ENCODE measurements around the gene SPDYE1.
"Not testable (repeated sequence)": the region's sequence is repeated elsewhere in the genome, so short reads cannot be mapped to it uniquely, and the experiment has no call there.

SPDYE1 gene

DNA sequence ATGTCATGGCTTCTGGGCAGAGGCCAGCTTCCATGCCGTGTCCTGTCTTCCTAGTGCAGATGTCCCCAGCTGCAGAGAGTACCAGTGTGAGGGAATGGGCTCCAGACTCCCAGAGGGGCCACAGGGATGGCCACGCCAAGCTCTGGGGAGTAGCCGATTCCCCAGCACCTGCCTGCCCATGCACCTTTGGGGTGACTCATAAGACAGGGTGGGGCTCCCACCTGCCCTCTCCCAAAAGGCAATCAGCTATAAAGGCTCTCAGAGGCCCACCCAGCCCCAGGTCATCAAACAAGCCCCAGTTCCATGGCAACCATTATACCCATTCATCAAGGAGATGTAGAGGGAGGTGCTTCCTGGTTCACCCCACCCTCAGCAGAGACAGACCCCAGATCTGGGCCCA, at the start of gene SPDYE1:
Gene SPDYE1 (plus strand): TSS at position 366 of the 400 bp plus-strand sequence. CDS start 2,053 bp downstream, outside the sequence.
- DNase-seq: not testable (repeated sequence)

- no peak for DNase-seq
Observed at GRCh38 chr7:43952028-43952427, 45.7 kb upstream of the SPDYE1 start.

DNA sequence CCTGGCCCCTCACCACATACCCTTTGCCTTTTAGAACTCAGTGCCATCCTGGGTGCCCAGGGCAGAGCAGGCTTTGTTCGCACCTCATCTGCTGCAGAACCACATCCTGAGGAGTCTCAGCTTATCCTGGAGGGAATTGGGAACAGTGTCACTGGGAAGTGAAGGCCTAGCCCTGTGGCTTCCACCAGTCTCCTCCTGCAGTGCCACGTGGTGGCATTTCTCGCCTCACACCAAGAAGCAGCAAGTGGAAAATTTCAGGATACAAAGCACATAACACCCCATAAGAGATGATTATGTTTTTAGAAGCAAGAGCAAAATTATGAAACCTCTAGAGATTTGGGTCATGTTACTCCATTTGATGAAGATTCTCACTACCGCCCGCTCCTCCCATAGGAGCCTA, 44.6 kb upstream of the SPDYE1 start:
- no peak for DNase-seq

- peak; percentile 46 for DNase-seq
Observed at GRCh38 chr7:43954524-43955228, 43.0 kb upstream of the SPDYE1 start.

DNA sequence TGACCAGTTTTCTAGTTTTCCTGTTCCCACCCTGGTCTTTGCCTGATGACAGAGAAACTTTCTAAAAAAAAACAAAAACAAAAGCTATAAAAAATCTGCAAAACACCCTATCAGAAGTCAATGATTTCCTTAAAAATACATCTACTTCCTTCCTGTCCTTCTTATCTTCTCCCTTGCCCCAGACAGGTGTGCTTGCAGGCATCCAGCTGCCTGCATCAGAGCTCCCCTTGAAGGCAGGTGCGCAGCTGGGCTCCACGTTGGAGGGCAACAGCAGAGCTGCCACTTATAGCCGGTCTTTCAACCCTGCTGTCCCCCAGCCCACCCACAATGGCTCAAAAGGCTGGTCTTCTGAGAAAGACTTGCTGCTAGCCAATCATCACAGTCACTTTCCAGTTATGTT, 41.7 kb upstream of the SPDYE1 start:
- DNase-seq: no peak

GRCh38 chr7:43960933-43961332, 36.8 kb upstream of the SPDYE1 start:
- DNase-seq: no peak

GRCh38 chr7:43966392-43966791, 31.3 kb upstream of the SPDYE1 start:
- DNase-seq: not testable (repeated sequence)

DNA sequence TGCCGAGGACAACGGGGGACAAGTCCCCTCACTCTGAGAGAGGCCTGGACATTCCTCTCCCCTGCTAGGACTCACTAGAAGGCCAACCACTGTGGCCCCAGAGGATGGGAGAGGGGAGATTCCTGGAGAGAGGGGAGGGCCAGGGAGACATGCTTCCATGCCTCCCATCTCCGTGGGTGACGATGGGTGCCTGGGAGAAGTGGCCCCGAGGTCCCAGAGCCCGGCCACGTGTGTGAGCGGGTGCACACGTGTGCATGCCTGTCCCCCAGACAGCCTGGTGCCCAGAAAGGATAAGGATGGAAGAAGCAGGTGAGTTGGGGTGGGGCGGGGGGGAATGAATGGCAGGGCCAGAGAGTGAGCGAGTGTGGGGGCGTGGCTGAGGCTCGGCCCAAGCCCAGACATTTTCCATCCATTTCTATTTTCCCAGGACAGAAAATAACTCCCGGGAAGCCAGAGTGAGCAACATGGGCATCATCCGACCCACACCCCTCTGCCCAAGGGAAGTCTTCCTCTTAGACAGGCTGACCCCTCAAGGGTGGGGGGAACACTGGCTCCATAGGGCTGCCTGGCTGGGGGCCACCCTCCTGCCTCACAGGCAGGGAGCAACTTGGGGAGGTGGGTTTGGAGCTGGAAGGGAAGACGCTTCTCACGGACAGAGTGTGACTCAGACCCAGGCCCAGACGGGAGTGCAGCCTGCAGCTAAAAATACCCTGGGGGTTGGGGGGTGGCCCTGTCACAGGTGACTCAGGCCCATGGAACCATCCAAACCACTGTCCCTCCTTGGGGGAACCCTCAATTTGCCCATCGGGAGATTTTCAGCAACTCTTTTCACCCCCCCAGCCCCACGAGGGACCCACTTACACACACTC, 29.3 kb upstream of the SPDYE1 start:
- DNase-seq: not testable (repeated sequence)

- not testable (repeated sequence) for DNase-seq
Observed at GRCh38 chr7:43969586-43969985, 28.1 kb upstream of the SPDYE1 start.

DNA sequence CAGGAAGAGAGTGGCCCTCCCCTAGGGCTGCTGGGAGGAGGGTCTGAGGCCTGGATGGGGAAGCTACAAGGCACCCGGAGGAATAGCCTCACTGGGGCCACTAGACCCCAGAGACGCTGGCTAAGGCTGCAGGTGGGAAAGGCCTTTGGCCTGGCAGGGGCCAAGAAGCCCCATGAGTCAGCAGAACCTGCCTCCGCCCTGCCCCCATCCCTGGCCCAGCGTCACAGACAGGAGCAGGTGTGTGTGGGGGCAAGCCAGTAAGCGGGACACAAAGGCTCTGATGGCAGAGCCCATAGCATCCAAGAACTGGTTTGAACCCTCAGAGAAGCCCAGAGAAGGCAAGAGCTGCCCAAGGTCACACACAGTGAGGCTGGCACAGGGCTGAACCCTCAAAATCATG, 27.0 kb upstream of the SPDYE1 start:
- not testable (repeated sequence) for DNase-seq

- DNase-seq: not testable (repeated sequence)
Observed at GRCh38 chr7:43974033-43974573, 23.6 kb upstream of the SPDYE1 start.

- not testable (repeated sequence) for DNase-seq
Observed at GRCh38 chr7:43974725-43975482, 22.8 kb upstream of the SPDYE1 start.

GRCh38 chr7:43977525-43977924, 20.2 kb upstream of the SPDYE1 start:
- DNase-seq: no peak

GRCh38 chr7:43978102-43978501, 19.6 kb upstream of the SPDYE1 start:
- not testable (repeated sequence) for DNase-seq

- DNase-seq: not testable (repeated sequence)
Observed at GRCh38 chr7:43982848-43983247, 14.8 kb upstream of the SPDYE1 start.

- DNase-seq: not testable (repeated sequence)
Observed at GRCh38 chr7:43983736-43984135, 14.0 kb upstream of the SPDYE1 start.

GRCh38 chr7:43985904-43986864, 11.5 kb upstream of the SPDYE1 start:
- peak; percentile 55 for DNase-seq

GRCh38 chr7:43987476-43987875, 10.2 kb upstream of the SPDYE1 start:
- DNase-seq: not testable (repeated sequence)

DNA sequence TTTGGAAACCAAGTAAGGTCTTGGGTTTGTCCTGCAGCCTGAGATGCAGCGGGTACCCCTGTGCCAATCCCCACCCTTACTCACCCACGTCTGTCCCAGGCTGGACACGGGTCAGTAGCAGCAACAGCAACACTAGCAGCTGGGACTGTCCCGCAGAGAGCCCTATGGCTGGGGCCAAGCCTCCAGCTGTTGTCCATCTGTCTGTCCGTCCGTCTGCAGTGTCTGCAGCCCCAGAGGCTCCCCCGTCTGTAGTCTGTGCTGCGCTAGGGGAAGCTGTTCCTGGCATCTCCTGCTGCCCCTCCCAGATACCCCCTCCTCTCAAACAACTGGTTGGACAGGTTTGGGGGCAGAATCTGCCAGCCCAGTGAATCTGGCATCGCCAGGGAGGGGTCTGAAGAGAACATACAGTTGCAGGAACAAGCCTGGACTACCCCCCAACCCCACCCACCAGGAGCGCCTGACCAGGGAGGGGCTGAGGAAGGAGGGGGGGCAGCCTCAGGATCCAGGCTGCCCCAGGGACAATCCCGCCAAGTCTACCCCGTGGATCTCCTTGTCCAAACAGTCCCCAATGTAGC, 7.6 kb upstream of the SPDYE1 start:
- peak; percentile 27 for DNase-seq

DNA sequence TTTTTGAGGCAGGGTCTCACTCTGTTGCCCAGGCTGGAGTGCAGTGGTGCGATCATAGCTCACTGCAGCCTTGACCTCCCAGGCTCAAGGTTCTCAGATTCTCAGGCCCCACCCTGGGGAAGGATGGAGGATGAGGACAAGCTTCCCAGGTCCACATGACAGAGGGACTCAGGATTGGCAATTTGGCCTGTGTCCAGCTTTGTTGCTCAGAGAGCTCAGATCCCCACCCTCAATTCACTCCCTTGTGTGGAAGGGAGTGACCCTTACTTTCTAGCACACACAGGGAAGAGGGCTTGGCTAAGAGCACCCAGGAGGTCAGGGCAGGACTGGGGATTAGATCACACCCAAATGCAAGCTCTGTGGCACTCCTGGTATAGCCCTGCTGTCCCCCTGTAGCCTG, 6.9 kb upstream of the SPDYE1 start:
- DNase-seq: not testable (repeated sequence)

- not testable (repeated sequence) for DNase-seq
Observed at GRCh38 chr7:43992896-43993295, 4.8 kb upstream of the SPDYE1 start.
